IPS-18a (cell line): ENCODE data around the gene NHLRC4.

ENCODE experiments used
- H3K27ac ChIP-seq: one replicate; pipeline ENCODE4 v1.5.1; 2013; ENCODE audit warnings: low read length
- H3K27me3 ChIP-seq: one replicate; pipeline ENCODE4 v1.6.1; 2013; ENCODE audit warnings: mild to moderate bottlenecking, low read length; ENCODE audit not compliant: control insufficient read depth, insufficient read depth
- H3K36me3 ChIP-seq: one replicate; pipeline ENCODE4 v1.6.1; 2013; ENCODE audit warnings: low read depth, low read length; ENCODE audit not compliant: control insufficient read depth
- H3K4me1 ChIP-seq: one replicate; pipeline ENCODE4 v1.6.1; 2013; ENCODE audit warnings: low read depth, low read length; ENCODE audit not compliant: control insufficient read depth
- H3K4me3 ChIP-seq: one replicate; pipeline ENCODE4 v1.5.1; 2013; ENCODE audit warnings: low read length
- H3K9ac ChIP-seq: one replicate; pipeline ENCODE4 v1.6.1; 2013; ENCODE audit warnings: mild to moderate bottlenecking, low read length, moderate library complexity
- H3K9me3 ChIP-seq: one replicate; pipeline ENCODE4 v1.6.1; 2013; ENCODE audit warnings: low read depth, low read length; ENCODE audit not compliant: control insufficient read depth

NHLRC4 gene

GRCh38 chr16:566475-567372 is at the start of gene NHLRC4:
Gene NHLRC4, plus strand, starts transcription at chr16:567005. Its CDS starts 1,043 bp downstream, at chr16:568048.
- H3K36me3 ChIP-seq, result no peaks in the 10 kb centered on the region
- H3K27me3 ChIP-seq, result peaks cover 11% of the 10 kb centered on the region
- H3K4me1 ChIP-seq, result peaks cover 16% of the 10 kb centered on the region
- H3K27ac ChIP-seq, result no peak within 1 kb of the TSS
- no peaks in the 10 kb centered on the region for H3K9me3 ChIP-seq
- no peak within 1 kb of the TSS for H3K9ac ChIP-seq
- H3K4me3 ChIP-seq, result no peak within 1 kb of the TSS

GRCh38 chr16:518858-519257 is 47.9 kb upstream of the NHLRC4 start:
- Histone ChIP-seq H3K4me1 (no peaks in the 10 kb centered on the region), H3K27ac (no peak overlapping the region), H3K36me3 (peaks cover 8% of the 10 kb centered on the region), H3K9ac (no peak overlapping the region), H3K4me3 (no peak overlapping the region), H3K27me3 (no peaks in the 10 kb centered on the region), H3K9me3 (no peaks in the 10 kb centered on the region)

- H3K36me3 ChIP-seq, result peaks cover 8% of the 10 kb centered on the region
- no peaks in the 10 kb centered on the region for H3K27me3 ChIP-seq
- no peaks in the 10 kb centered on the region for H3K9me3 ChIP-seq
- H3K4me1 ChIP-seq, result no peaks in the 10 kb centered on the region
- H3K9ac ChIP-seq, result no peak overlapping the region
- H3K27ac ChIP-seq, result no peak overlapping the region
- H3K4me3 ChIP-seq, result no peak overlapping the region
These were observed 47.4 kb upstream of the NHLRC4 start for GRCh38 chr16:519425-519824.

GRCh38 chr16:519841-520687 is 46.7 kb upstream of the NHLRC4 start:
- H3K9ac ChIP-seq, result no peak overlapping the region
- no peaks in the 10 kb centered on the region for H3K27me3 ChIP-seq
- H3K27ac ChIP-seq, result no peak overlapping the region
- H3K4me1 ChIP-seq, result no peaks in the 10 kb centered on the region
- no peak overlapping the region for H3K4me3 ChIP-seq
- H3K9me3 ChIP-seq, result no peaks in the 10 kb centered on the region
- peaks cover 6% of the 10 kb centered on the region for H3K36me3 ChIP-seq

- Histone ChIP-seq H3K9me3 (no peaks in the 10 kb centered on the region), H3K27ac (no peak overlapping the region), H3K36me3 (no peaks in the 10 kb centered on the region), H3K4me1 (no peaks in the 10 kb centered on the region), H3K27me3 (no peaks in the 10 kb centered on the region), H3K9ac (no peak overlapping the region), H3K4me3 (no peak overlapping the region)
These were observed 46.0 kb upstream of the NHLRC4 start for GRCh38 chr16:520847-521246.

- Histone ChIP-seq H3K27ac (no peak overlapping the region), H3K27me3 (no peaks in the 10 kb centered on the region), H3K9ac (no peak overlapping the region), H3K9me3 (no peaks in the 10 kb centered on the region), H3K36me3 (no peaks in the 10 kb centered on the region), H3K4me1 (peaks cover 5% of the 10 kb centered on the region), H3K4me3 (no peak overlapping the region)
These were observed 45.2 kb upstream of the NHLRC4 start for GRCh38 chr16:521381-522210.

- H3K27me3 ChIP-seq, result no peaks in the 10 kb centered on the region
- H3K27ac ChIP-seq, result no peak overlapping the region
- no peak overlapping the region for H3K4me3 ChIP-seq
- no peaks in the 10 kb centered on the region for H3K9me3 ChIP-seq
- H3K9ac ChIP-seq, result no peak overlapping the region
- H3K36me3 ChIP-seq, result no peaks in the 10 kb centered on the region
- H3K4me1 ChIP-seq, result peaks cover 5% of the 10 kb centered on the region
These were observed 44.3 kb upstream of the NHLRC4 start for GRCh38 chr16:522320-523096.

- Histone ChIP-seq H3K4me1 (peaks cover 5% of the 10 kb centered on the region), H3K27me3 (no peaks in the 10 kb centered on the region), H3K27ac (no peak overlapping the region), H3K36me3 (no peaks in the 10 kb centered on the region), H3K4me3 (no peak overlapping the region), H3K9me3 (no peaks in the 10 kb centered on the region), H3K9ac (no peak overlapping the region)
These were observed 43.6 kb upstream of the NHLRC4 start for GRCh38 chr16:523097-523741.

- H3K4me1 ChIP-seq, result peaks cover 10% of the 10 kb centered on the region
- no peaks in the 10 kb centered on the region for H3K27me3 ChIP-seq
- no peaks in the 10 kb centered on the region for H3K36me3 ChIP-seq
- H3K4me3 ChIP-seq, result no peak overlapping the region
- H3K9me3 ChIP-seq, result no peaks in the 10 kb centered on the region
- no peak overlapping the region for H3K9ac ChIP-seq
- H3K27ac ChIP-seq, result no peak overlapping the region
These were observed 42.3 kb upstream of the NHLRC4 start for GRCh38 chr16:524274-525040.

- Histone ChIP-seq H3K27ac (no peak overlapping the region), H3K4me1 (peaks cover 13% of the 10 kb centered on the region), H3K4me3 (no peak overlapping the region), H3K27me3 (no peaks in the 10 kb centered on the region), H3K36me3 (no peaks in the 10 kb centered on the region), H3K9ac (no peak overlapping the region), H3K9me3 (no peaks in the 10 kb centered on the region)
These were observed 41.7 kb upstream of the NHLRC4 start for GRCh38 chr16:525123-525519.
